AG04450 (cell line): ENCODE data around the gene TENT5D. TPM values are rescaled to one million over a fixed set of nuclear protein-coding genes. Genes with fewer than 3 reads are reported as not detected.
"Not testable (repeated sequence)": the region's sequence is repeated elsewhere in the genome, so short reads cannot be mapped to it uniquely, and the experiment has no call there.

ENCODE experiments used
- CTCF ChIA-PET: fragments of 300-600, 350-600 bp; formaldehyde crosslinking; extraction: SDS; loops from one replicate; lab custom pipeline; 2022; ENCODE audit warnings: antibody characterized with exemption, inconsistent platforms; lab: Charles Lee
- POLR2A ChIA-PET: fragments of 350-600 bp; formaldehyde crosslinking; extraction: SDS; loops from one replicate; lab custom pipeline; 2021; ENCODE audit warnings: antibody characterized with exemption, inconsistent platforms; lab: Yijun Ruan, JAX
- DNase-seq: peaks from one replicate; pipeline ENCODE4 v3.0.0-alpha.2; 2011; ENCODE audit warnings: low read depth, low spot score
- H3K27ac ChIP-seq: one replicate; pipeline ENCODE4 v1.5.1; 2012; ENCODE audit warnings: low read depth, low read length, control low read depth
- H3K27me3 ChIP-seq: one replicate; pipeline ENCODE4 v1.6.0; 2012; ENCODE audit warnings: low read length; ENCODE audit not compliant: control insufficient read depth, insufficient read depth
- H3K4me3 ChIP-seq: 2 replicates; pipeline ENCODE4 v1.5.1; 2011; ENCODE audit warnings: mild to moderate bottlenecking, low read depth, low read length, control low read depth
- H3K9me3 ChIP-seq: 2 replicates; pipeline ENCODE4 v1.5.1; 2012; ENCODE audit warnings: low read length; ENCODE audit not compliant: control insufficient read depth, insufficient read depth
- polyA minus RNA-seq: library from RNA; depleted of rRNA, polyadenylated mRNA; stranded (reverse); fragments of >200 nt; gene quantifications from 2 replicates; pipeline ENCODE4 v1.2.3, GENCODE V29; 2011; rRNA and poly(A)+ RNA removed
- polyA plus RNA-seq: library from polyadenylated mRNA; depleted of rRNA; stranded (reverse); fragments of >200 nt; gene quantifications from 2 replicates; pipeline ENCODE4 v1.2.3, GENCODE V29; 2011; rRNA removed
- TF ChIP-seq, protein P1 (sequence below): IDR thresholded peaks from 2 replicates; pipeline ENCODE4 v1.5.1; 2011; ENCODE audit warnings: low read depth, low read length, control low read depth, inconsistent platforms

The TENT5D gene
- polyA plus RNA-seq: not detected in 2 replicates
- polyA minus RNA-seq: not detected in 2 replicates

DNA sequence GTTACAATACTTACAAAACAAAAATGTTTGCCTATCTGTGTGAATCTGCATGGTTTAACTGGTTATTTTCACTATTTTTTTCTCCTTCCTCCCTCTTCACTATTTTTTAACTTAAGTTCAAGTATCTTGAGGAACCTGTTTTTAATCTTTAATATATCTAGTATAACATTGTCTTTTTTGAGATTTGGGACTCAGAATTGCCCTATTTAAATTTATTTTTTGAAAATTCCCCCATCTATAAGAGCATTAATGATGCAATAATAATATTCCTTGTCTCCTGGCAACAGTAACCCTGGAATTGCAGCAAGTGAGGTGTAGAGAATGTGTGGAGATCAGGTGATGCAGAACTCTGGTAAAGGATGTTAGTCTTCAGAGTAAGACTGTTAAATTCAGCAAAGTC is at the start of gene TENT5D:
TENT5D (plus strand) TSS at position 301 of the 400 bp plus-strand sequence. CDS start 22,093 bp downstream, outside the sequence.
- CTCF ChIA-PET: no interaction called here
- POLR2A ChIA-PET: no interaction called here
- no peak for DNase-seq
- TF ChIP-seq, protein P1, sequence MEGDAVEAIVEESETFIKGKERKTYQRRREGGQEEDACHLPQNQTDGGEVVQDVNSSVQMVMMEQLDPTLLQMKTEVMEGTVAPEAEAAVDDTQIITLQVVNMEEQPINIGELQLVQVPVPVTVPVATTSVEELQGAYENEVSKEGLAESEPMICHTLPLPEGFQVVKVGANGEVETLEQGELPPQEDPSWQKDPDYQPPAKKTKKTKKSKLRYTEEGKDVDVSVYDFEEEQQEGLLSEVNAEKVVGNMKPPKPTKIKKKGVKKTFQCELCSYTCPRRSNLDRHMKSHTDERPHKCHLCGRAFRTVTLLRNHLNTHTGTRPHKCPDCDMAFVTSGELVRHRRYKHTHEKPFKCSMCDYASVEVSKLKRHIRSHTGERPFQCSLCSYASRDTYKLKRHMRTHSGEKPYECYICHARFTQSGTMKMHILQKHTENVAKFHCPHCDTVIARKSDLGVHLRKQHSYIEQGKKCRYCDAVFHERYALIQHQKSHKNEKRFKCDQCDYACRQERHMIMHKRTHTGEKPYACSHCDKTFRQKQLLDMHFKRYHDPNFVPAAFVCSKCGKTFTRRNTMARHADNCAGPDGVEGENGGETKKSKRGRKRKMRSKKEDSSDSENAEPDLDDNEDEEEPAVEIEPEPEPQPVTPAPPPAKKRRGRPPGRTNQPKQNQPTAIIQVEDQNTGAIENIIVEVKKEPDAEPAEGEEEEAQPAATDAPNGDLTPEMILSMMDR: no peak
- no peak within 1 kb of the TSS for H3K27ac ChIP-seq
- no peaks in the 10 kb centered on the region for H3K27me3 ChIP-seq
- H3K4me3 ChIP-seq: no peak within 1 kb of the TSS
- H3K9me3 ChIP-seq: no peaks in the 10 kb centered on the region; the same call in 1 of the 2 replicates

DNA sequence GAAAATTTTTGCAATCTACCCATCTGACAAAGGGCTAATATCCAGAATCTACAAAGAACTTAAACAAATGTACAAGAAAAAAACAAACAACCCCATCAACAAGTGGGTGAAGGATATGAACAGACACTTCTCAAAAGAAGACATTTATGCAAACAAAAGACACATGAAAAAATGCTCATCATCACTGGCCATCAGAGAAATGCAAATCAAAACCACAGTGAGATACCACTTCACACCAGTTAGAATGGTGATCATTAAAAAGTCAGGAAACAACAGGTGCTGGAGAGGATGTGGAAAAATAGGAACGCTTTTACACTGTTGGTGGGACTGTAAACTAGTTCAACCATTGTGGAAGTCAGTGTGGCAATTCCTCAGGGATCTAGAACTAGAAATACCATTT is 34.6 kb upstream of the TENT5D start:
- H3K9me3 ChIP-seq, H3K27ac ChIP-seq, CTCF ChIA-PET, H3K27me3 ChIP-seq, DNase-seq, POLR2A ChIA-PET, H3K4me3 ChIP-seq: not testable (repeated sequence)

DNA sequence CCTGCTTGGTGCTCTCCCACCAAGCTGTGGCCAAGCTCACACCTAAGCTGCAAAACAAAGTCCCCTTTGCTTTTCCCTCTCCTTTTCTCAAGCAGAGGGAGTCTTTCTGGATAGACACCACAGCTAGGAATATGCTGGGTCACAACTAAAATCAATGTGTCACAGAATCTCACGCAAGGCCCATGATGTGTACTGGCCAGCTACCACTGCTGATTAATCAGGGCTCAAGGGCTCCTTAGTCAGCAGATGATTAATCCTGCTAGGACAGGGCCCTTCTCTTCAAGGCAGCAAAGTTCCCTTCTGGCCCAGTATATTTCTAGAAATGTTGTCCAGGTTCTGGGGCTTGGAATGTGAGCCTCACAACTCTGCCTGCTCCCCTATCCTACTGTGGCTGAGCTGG is 32.0 kb upstream of the TENT5D start:
- TF ChIP-seq, protein P1: no peak
- Histone ChIP-seq H3K4me3 (no peak overlapping the region), H3K27ac (no peak overlapping the region), H3K9me3 (no peaks in the 10 kb centered on the region), H3K27me3 (no peaks in the 10 kb centered on the region)
- DNase-seq: no peak
- CTCF ChIA-PET: no interaction called here
- POLR2A ChIA-PET: no interaction called here

DNA sequence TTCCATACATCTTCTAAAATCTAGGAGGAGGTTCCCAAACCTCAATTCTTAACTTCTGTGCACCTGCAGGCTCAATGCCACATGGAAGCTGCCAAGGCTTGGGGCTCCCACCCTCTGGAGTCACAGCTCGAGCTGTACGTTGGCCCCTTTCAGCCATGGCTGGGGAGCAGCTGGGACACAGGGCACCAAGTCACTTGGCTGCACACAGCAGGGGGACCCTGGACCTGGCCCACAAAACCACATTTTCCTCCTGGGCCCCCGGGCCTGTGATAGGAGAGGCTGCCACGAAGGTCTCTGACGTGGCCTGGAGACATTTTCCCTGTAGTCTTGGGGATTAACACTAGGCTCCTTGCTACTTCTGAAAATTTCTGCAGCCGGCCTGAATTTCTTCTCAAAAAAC is 8.2 kb upstream of the TENT5D start:
- POLR2A ChIA-PET: no interaction called here
- Histone ChIP-seq H3K27me3 (no peaks in the 10 kb centered on the region), H3K9me3 (no peaks in the 10 kb centered on the region), H3K27ac (no peak overlapping the region), H3K4me3 (no peak overlapping the region)
- no peak for DNase-seq
- TF ChIP-seq, protein P1: no peak
- CTCF ChIA-PET: no interaction called here

DNA sequence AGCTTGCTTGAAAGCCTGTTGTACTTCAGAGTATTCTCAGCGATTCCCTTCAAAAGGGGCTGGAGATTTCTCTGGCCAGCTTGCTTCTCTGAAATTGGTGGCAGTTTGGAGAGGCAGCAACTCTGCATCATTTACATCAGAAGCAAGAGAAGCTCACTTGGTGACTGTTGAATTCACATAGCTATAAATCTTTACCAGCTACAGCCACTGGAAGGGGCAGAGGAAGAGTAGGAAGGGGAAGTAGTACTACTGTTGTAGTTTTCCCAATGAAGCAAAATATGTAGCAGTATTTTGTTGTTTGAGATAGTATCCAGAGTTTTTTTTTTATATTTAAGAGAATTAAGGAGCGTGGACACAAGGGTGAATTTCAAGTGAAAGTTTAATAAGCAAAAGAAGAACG is 2.8 kb downstream of the TENT5D start:
- POLR2A ChIA-PET: no interaction called here
- TF ChIP-seq, protein P1: no peak
- H3K27ac ChIP-seq: no peak overlapping the region
- H3K9me3 ChIP-seq: no peaks in the 10 kb centered on the region; the same call in 1 of the 2 replicates
- no peak for DNase-seq
- no peak overlapping the region for H3K4me3 ChIP-seq
- CTCF ChIA-PET: no interaction called here
- H3K27me3 ChIP-seq: no peaks in the 10 kb centered on the region
